Astrocyte of the spinal cord (primary cell): Measurements from ENCODE around the gene TNFRSF19.

ENCODE experiments used
- DNase-seq: peaks from one replicate; pipeline ENCODE4 v3.0.0; 2011; ENCODE audit warnings: low read depth, low spot score
- H3K4me3 ChIP-seq: 2 replicates; pipeline ENCODE4 v1.5.1; 2011; ENCODE audit warnings: low read depth, mild to moderate bottlenecking, low read length, moderate library complexity
- in situ Hi-C: cut with HindIII; loops from 2 replicates; pipeline ENCODE4 v1.10.0; 2017; ENCODE audit warnings: low sequenced_read_pairs
- TF ChIP-seq, protein P1 (sequence below): IDR thresholded peaks from 2 replicates; pipeline ENCODE4 v1.5.1; 2012; ENCODE audit warnings: low read depth, mild to moderate bottlenecking, low read length, inconsistent platforms

Gene TNFRSF19

DNA sequence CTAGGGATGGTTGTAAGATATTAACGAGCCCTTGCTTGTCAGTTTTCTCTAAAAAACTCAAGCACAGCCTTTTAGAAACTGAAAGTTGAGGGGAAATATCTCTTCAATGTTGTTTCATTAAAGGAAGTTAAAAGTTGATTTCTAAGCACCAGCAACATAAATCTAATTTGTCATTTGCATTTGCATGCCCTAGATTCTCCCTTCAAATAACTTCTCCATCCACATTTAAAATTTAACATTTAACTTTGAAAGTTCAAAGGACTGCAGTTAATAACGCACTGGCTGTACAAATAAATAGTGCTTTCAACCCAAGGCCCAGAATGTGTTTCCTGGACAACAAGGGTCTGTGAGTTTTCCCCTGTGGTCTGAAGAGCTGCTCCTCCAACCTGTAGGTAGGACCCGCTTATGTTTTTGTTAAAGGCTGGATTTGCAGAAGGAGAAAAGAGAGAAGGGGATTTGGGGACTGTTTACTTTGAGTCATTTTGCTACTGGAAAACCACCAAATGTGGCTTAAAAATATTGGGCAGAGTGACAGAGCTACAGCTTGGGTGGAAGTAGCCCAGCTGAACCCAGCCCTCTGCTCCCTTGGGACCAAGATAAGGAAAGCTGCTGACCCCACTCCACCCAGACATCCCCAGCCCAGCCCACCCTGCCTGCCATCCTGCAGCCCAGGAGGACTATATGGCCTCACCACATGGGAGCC is 39.8 kb downstream of the TNFRSF19 start:
- H3K4me3 ChIP-seq, result no peak overlapping the region

DNA sequence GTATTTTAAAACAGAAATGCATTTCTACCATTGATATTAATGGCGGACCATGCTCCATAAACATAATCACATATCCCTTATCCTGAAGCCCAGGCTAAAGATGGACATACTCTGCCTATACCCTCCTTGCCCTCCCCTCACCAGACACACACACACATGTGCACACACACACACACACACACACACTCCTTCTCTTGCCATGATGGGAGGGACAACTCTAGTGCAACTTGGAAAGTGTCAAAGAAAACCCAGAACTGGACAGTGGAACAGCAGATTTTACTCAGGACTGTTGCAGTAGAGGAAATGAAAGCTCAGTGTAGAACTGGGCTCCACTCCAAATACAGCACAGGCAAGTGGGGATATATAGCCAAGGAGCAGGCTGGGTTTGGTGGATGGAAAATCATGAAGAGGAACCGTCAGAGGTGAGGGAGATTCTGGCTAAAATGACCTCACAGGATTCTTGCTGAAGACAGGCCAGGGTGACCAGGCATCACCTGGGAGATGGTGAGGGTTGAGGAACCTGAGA is 40.8 kb downstream of the TNFRSF19 start:
- no peak overlapping the region for H3K4me3 ChIP-seq
- DNase-seq, result peak; percentile 75
- in situ Hi-C loops, result no loop called here
- TF ChIP-seq, protein P1, sequence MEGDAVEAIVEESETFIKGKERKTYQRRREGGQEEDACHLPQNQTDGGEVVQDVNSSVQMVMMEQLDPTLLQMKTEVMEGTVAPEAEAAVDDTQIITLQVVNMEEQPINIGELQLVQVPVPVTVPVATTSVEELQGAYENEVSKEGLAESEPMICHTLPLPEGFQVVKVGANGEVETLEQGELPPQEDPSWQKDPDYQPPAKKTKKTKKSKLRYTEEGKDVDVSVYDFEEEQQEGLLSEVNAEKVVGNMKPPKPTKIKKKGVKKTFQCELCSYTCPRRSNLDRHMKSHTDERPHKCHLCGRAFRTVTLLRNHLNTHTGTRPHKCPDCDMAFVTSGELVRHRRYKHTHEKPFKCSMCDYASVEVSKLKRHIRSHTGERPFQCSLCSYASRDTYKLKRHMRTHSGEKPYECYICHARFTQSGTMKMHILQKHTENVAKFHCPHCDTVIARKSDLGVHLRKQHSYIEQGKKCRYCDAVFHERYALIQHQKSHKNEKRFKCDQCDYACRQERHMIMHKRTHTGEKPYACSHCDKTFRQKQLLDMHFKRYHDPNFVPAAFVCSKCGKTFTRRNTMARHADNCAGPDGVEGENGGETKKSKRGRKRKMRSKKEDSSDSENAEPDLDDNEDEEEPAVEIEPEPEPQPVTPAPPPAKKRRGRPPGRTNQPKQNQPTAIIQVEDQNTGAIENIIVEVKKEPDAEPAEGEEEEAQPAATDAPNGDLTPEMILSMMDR, result no peak

More for the DNA sequence above, 39.8 kb downstream of the TNFRSF19 start:
- peak; percentile 62 for DNase-seq
- in situ Hi-C loops, result no loop called here
- TF ChIP-seq, protein P1, result no peak

GRCh38 chr13:23612182-23612581 is 42.0 kb downstream of the TNFRSF19 start:
- no peak overlapping the region for H3K4me3 ChIP-seq
- DNase-seq, result no peak
- in situ Hi-C loops, result no loop called here
- TF ChIP-seq, protein P1, result no peak

DNA sequence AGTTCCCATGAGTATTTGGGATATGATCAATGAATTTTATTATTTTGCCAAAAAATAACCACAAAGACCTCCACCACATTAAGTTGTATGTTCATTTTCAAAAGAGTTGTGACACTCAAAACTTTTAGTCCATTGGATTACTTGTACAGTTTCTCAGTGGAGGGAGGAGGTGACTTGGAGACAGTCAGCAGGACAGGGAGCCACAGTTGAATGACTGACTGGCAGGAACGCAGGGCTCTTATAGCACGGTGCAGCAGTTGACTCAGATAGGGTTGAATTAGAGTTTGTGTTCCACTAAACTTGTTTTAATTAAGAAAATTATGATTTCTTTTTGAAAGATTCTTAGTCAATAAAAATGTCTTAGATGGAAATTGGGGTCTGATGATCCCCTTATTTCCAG is 42.5 kb downstream of the TNFRSF19 start:
- no peak for DNase-seq
- H3K4me3 ChIP-seq, result no peak overlapping the region
- in situ Hi-C loops, result no loop called here
- TF ChIP-seq, protein P1, result no peak

DNA sequence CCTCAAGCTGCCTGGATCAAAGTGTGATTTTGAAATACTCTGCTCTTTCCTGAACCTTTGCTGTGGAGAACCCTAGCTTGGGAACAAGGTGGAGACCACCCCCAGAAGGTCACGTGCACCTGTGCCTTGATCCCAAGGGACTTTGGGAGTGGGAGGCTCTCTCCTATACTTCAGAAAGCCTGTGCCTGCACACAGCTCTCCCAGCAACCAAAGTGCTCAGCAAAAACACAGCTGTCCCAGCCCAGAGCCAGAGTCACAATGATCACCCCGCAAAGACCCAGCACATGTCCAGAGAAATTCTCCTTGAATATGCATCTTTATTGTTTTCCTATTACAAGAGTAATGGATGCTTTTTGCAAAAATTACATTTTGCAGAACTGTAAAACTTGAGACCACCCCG is 43.4 kb downstream of the TNFRSF19 start:
- DNase-seq, result no peak
- TF ChIP-seq, protein P1, result no peak
- in situ Hi-C loops, result no loop called here
- no peak overlapping the region for H3K4me3 ChIP-seq

GRCh38 chr13:23615395-23616081 is 45.3 kb downstream of the TNFRSF19 start:
- no peak overlapping the region for H3K4me3 ChIP-seq
- in situ Hi-C loops, result no loop called here
- peak; percentile 66 for DNase-seq
- TF ChIP-seq, protein P1, result no peak
